RWPE2 (cell line): ENCODE results near the gene SLC25A41.

Experiments used
- ATAC-seq: fragments of 200-7000 bp; cut with Tn5 transposase; 3 replicates; pipeline ENCODE4 v1.9.1; 2021; ENCODE audit warnings: low read depth
- DNase-seq: peaks from one replicate; pipeline ENCODE4 v3.0.0-alpha.2; 2020; ENCODE audit warnings: low spot score
- H3K27ac ChIP-seq: fragments of 450-650 bp; 2 replicates; pipeline ENCODE4 v1.5.1; 2017; ENCODE audit warnings: mild to moderate bottlenecking; ENCODE audit not compliant: poor library complexity, severe bottlenecking
- H3K27me3 ChIP-seq: fragments of 250-450 bp; sonication (Bioruptor Pico); 2 replicates; pipeline ENCODE4 v1.5.1; 2021; ENCODE audit warnings: mild to moderate bottlenecking, moderate library complexity; ENCODE audit not compliant: insufficient read depth, poor library complexity, severe bottlenecking
- H3K36me3 ChIP-seq: fragments of 250-450 bp; sonication (Bioruptor Pico); 2 replicates; pipeline ENCODE4 v1.5.1; 2020; ENCODE audit warnings: low read depth, mild to moderate bottlenecking, moderate library complexity
- H3K4me1 ChIP-seq: fragments of 250-450 bp; sonication (Bioruptor Pico); 2 replicates; pipeline ENCODE4 v1.5.1; 2021; ENCODE audit warnings: mild to moderate bottlenecking, moderate library complexity; ENCODE audit not compliant: insufficient read depth, poor library complexity, severe bottlenecking
- H3K4me3 ChIP-seq: fragments of 250-450 bp; sonication (Bioruptor Pico); 2 replicates; pipeline ENCODE4 v1.5.1; 2021; ENCODE audit warnings: mild to moderate bottlenecking, moderate library complexity; ENCODE audit not compliant: severe bottlenecking
- H3K9me3 ChIP-seq: fragments of 250-450 bp; sonication (Bioruptor Pico); 2 replicates; pipeline ENCODE4 v1.5.1; 2021; ENCODE audit warnings: mild to moderate bottlenecking, moderate library complexity; ENCODE audit not compliant: severe bottlenecking
- CTCF ChIP-seq: fragments of 450-650 bp; IDR thresholded peaks from one replicate; pipeline ENCODE4 v1.5.1; 2017; ENCODE audit warnings: mild to moderate bottlenecking, moderate library complexity; ENCODE audit not compliant: poor library complexity, severe bottlenecking

SLC25A41 gene

GRCh38 chr19:6393074-6393982 lies 40.2 kb downstream of the SLC25A41 start, which contains the start of gene GTF2F1:
Gene GTF2F1 (minus strand): TSS chr19:6393164. CDS start chr19:6392995, 169 bp downstream.
- DNase-seq = peak; percentile 90
- Histone ChIP-seq H3K4me1 (peaks cover 3% of the 10 kb centered on the region), H3K27me3 (no peaks in the 10 kb centered on the region), H3K27ac (peak within 1 kb of the TSS; percentile 68), H3K36me3 (peaks cover 35% of the 10 kb centered on the region), H3K4me3 (peak within 1 kb of the TSS; percentile 87), H3K9me3 (no peaks in the 10 kb centered on the region)
- no peak for TF ChIP-seq CTCF
- peak; percentile 90 for ATAC-seq

GRCh38 chr19:6392221-6393073 lies 41.1 kb downstream of the SLC25A41 start:
- TF ChIP-seq CTCF = no peak
- peaks cover 3% of the 10 kb centered on the region for H3K4me1 ChIP-seq
- DNase-seq = no peak
- peaks cover 42% of the 10 kb centered on the region for H3K36me3 ChIP-seq
- peak overlapping the region; percentile 68 for H3K27ac ChIP-seq
- no peak for ATAC-seq
- peak overlapping the region; percentile 87 for H3K4me3 ChIP-seq
- no peaks in the 10 kb centered on the region for H3K27me3 ChIP-seq
- no peaks in the 10 kb centered on the region for H3K9me3 ChIP-seq

- Histone ChIP-seq H3K9me3 (no peaks in the 10 kb centered on the region), H3K4me1 (peaks cover 3% of the 10 kb centered on the region), H3K4me3 (no peak overlapping the region), H3K27me3 (no peaks in the 10 kb centered on the region), H3K36me3 (peaks cover 78% of the 10 kb centered on the region), H3K27ac (no peak overlapping the region)
- DNase-seq = no peak
- ATAC-seq = no peak
- no peak for TF ChIP-seq CTCF
These were observed 46.2 kb downstream of the SLC25A41 start for GRCh38 chr19:6387372-6387771.

- no peak for DNase-seq
- H3K4me3 ChIP-seq = no peak overlapping the region
- no peaks in the 10 kb centered on the region for H3K27me3 ChIP-seq
- no peak for TF ChIP-seq CTCF
- ATAC-seq = no peak
- no peaks in the 10 kb centered on the region for H3K9me3 ChIP-seq
- H3K36me3 ChIP-seq = peaks cover 81% of the 10 kb centered on the region
- H3K27ac ChIP-seq = no peak overlapping the region
- H3K4me1 ChIP-seq = no peaks in the 10 kb centered on the region
These were observed 49.2 kb downstream of the SLC25A41 start for GRCh38 chr19:6384381-6384780.
